GM11168 (cell line): ENCODE data around the gene ZFYVE27.

Experiments
- in situ Hi-C: fragments of 300-500 bp; cut with MboI; formaldehyde crosslinking; loops from one replicate; pipeline ENCODE4 v1.12.0; 2022; ENCODE audit warnings: low sequenced_read_pairs; ENCODE audit not compliant: unreplicated experiment

The ZFYVE27 gene

DNA sequence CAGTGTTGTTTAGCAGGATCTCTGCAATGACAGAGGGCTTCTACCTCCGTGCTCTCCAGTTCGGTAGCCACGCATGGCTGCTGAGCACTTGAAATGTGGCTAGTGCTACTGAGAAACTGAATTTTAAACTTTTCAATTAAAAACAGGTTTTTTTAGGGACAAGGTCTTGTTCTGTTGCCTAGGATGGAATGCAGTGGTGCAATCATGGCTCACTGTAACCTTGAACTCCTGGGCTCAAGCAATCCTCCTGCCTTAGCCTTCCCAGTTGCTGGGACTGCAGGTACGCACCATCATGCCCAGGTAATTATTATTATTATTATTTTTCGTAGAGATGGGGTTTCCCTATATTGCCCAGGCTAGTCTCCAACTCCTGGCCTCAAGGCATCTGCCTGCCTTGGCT is 48.3 kb downstream of the ZFYVE27 start:
- in situ Hi-C loops: no loop called here

DNA sequence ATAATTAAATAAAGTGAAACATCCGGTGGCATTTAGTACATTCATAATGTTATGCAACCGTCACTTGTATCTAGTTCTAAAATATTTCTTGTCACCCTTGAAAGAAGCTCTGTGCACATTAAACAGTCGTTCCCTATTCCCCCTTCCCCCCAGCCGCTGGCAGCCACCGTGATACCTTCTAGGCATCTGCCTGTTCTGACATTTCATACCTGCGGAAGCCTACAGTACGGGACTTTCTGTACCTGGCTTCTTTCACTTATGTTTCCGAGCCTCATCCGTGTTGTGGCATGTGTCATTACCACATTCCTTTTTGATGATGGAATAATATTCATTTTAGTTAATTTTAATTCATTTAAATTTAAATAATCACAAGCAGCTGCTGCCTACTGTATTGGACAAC is 48.8 kb downstream of the ZFYVE27 start:
- in situ Hi-C loops: no loop called here

DNA sequence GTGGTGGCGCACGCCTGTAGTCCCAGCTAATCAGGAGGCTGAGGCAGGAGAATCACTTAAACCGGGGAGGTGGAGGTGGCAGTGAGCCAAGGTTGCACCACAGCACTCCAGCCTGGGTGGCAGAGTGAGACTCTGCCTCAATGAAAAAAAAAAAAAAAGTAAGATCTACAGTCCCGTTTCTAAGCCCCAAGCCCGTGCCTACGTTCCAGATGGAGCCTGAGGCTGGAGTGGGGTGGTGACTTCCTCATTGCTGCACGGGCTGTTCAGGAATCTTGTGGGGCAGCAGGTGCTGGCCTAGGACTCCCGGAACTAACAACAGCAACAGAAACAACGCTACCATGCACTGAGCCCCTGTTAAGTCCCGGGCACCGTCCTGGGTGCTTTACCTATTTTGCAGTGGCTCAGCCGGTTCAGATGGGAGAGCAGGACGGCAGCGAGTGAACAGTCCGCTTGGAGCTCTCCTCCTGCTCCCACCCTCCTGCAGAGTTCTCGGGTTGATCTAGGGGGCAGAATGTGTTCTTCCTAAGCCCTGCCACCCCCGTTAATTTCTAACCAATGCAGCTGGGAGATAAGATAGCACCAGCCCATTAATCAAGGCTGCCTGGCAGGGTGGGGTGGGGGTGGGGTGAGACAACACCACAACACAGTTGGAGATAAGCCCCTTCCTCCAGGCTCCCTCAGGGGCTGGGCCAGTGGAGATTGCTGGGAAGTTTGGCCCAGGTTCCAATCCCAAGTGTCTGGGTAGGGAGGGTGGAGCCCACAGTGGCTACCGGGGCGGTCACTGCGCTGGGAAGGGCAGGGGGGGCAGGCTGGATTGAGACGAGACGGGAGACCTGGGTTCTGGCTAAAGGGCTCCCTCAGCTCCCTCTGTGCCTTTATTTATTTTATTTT is 51.9 kb downstream of the ZFYVE27 start:
- in situ Hi-C loops: no loop called here

- in situ Hi-C loops: loop anchor here (10.0 kb wide), 1 partner anchor 65 kb away; no protein-coding TSS in a partner anchor
Observed at GRCh38 chr10:97789770-97790397, 53.0 kb downstream of the ZFYVE27 start.

- in situ Hi-C loops: loop anchor here (10.0 kb wide), 1 partner anchor 63 kb away; no protein-coding TSS in a partner anchor
Observed at GRCh38 chr10:97791824-97792721, 55.1 kb downstream of the ZFYVE27 start.

DNA sequence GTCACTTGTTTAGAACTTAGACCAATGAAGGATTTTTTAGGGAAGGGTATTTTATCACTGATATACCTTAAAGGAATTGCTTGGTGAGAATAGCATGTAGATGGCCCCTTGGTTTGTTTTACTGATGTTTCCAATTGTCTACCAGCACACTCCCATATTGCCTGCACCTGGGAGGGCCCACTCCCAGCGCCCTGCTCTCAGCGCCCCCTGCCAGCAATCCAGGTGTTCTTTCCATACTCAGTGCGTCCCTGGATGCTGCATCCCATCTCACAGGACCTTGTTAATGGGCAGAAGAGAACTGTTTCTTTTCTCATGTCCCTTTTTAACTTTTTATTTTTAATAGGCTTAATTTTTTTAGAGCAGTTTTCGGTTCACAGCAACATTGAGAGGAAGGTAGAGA is 59.0 kb downstream of the ZFYVE27 start:
- in situ Hi-C loops: loop anchor here (10.0 kb wide), 1 partner anchor 59 kb away; no protein-coding TSS in a partner anchor

DNA sequence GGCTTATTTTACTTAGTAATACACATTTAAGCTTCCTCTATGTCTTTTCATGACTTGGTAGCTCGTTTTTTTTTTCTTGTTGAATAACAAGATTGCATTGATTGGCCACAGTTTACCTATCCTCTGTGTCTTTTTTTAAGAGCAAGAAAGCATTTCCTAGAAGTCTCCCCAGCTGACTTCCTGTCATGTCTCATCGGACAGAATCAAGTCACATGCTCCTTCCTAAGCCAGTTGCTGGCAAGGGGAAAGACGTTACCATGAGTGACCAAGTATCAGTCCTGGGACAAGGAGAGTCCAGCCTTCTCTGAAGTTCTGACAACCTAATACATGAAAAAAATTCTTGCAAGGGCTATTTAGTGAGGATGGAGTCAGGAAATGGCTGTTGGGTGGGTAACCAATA is 59.7 kb downstream of the ZFYVE27 start:
- in situ Hi-C loops: loop anchor here (10.0 kb wide), 1 partner anchor 58 kb away; no protein-coding TSS in a partner anchor

GRCh38 chr10:97798958-97799610 is 62.2 kb downstream of the ZFYVE27 start:
- in situ Hi-C loops: loop anchor here (10.0 kb wide), 1 partner anchor 56 kb away; no protein-coding TSS in a partner anchor

- in situ Hi-C loops: no loop called here
Observed at GRCh38 chr10:97800474-97800873, 63.5 kb downstream of the ZFYVE27 start.

GRCh38 chr10:97801422-97801821 is 64.5 kb downstream of the ZFYVE27 start:
- in situ Hi-C loops: no loop called here

DNA sequence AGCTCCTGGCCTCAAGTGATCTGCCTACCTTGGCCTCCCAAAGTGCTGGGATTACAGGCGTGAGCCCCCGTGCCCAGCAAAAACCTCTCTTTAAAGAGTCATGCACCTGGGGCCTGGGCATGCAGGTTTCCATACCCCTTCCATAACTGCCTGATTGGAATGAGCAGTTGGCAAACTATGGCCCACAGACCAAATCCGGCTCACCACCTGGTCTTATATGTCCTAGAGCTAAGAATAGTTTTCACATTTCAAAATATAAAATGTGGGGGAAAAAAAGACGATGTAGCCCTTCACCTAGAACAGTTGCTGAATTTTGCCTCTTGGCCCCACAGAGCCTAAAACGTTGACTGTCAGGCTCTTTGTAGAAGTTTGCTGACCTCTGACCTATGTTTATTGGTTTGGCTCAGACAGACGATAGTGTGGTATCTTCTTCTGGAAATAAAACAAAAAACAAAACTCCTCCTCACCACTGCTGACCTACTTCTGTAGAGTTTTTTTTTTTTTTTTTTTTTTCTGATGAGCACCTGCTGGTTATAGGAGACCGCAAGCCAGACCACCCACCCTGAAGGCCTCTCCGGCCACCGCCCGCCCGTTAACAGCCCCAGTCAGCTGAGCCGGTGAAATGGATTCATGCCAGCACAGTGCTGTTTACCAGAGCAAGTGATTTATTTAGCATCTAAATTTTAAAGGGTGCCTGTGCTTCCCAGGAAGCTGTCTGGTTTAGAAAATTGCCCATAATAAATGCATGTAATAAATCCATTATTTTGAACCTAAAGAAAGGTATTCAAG is 68.4 kb downstream of the ZFYVE27 start:
- in situ Hi-C loops: no loop called here

GRCh38 chr10:97805949-97806348 is 69.0 kb downstream of the ZFYVE27 start:
- in situ Hi-C loops: no loop called here

GRCh38 chr10:97810446-97810845 is 73.5 kb downstream of the ZFYVE27 start:
- in situ Hi-C loops: no loop called here
